IMR-90 (cell line): ENCODE data around the gene CLPTM1L. TPM values are rescaled to one million over a fixed set of nuclear protein-coding genes. Genes with fewer than 3 reads are reported as not detected.

Experiments
- ATAC-seq: fragments of 200-7000 bp; cut with Tn5 transposase; 2 replicates; pipeline ENCODE4 v1.9.1; 2020; ENCODE audit warnings: low read depth, mild to moderate bottlenecking, moderate library complexity
- BruUV-seq: library from RNA; stranded (reverse); fragments of 400-500 nt; replicated peaks from 2 replicates; lab custom pipeline; 2021; lab: Mats Ljungman, UMichigan
- CTCF ChIA-PET: fragments of 300-600 bp; formaldehyde crosslinking; extraction: SDS; loops from one replicate; lab custom pipeline; 2021; ENCODE audit warnings: antibody characterized with exemption; lab: Yijun Ruan, JAX
- POLR2A ChIA-PET: fragments of 300-600 bp; sonication (Branson Sonifier 250); formaldehyde crosslinking; loops from one replicate; lab custom pipeline; 2022; ENCODE audit warnings: antibody characterized with exemption; ENCODE audit not compliant: unreplicated experiment; lab: Charles Lee
- DNase-seq: peaks from one replicate; pipeline ENCODE4 v3.0.0; 2013
- H2AFZ ChIP-seq: replicated peaks from 2 replicates; pipeline ENCODE3; 2013; ENCODE audit warnings: low read length, mild to moderate bottlenecking; ENCODE audit not compliant: poor library complexity
- H2AK5ac ChIP-seq: 2 replicates; pipeline ENCODE4 v1.6.1; 2013; ENCODE audit warnings: low read depth, low read length, inconsistent platforms
- H2AK9ac ChIP-seq: replicated peaks from 2 replicates; pipeline ENCODE3; 2013; ENCODE audit warnings: mild to moderate bottlenecking, low read depth, low read length, moderate library complexity; ENCODE audit not compliant: poor library complexity
- H2BK120ac ChIP-seq: 2 replicates; pipeline ENCODE4 v1.6.1; 2013; ENCODE audit warnings: low read depth, low read length, inconsistent platforms
- H2BK15ac ChIP-seq: 3 replicates; pipeline ENCODE4 v1.6.1; 2013; ENCODE audit warnings: low read depth, low read length, inconsistent platforms
- H2BK20ac ChIP-seq: 2 replicates; pipeline ENCODE4 v1.6.1; 2013; ENCODE audit warnings: low read depth, mild to moderate bottlenecking, inconsistent platforms, low read length, moderate library complexity
- H2BK5ac ChIP-seq: 2 replicates; pipeline ENCODE4 v1.6.1; 2013; ENCODE audit warnings: mild to moderate bottlenecking, low read depth, low read length, inconsistent platforms; ENCODE audit not compliant: poor library complexity, severe bottlenecking
- H3K14ac ChIP-seq: replicated peaks from 2 replicates; pipeline ENCODE4 v1.6.1; 2013; ENCODE audit warnings: low read depth, low read length, inconsistent platforms
- H3K18ac ChIP-seq: 2 replicates; pipeline ENCODE4 v1.6.1; 2013; ENCODE audit warnings: low read depth, low read length, control low read depth
- H3K23ac ChIP-seq: 2 replicates; pipeline ENCODE4 v1.6.1; 2013; ENCODE audit warnings: low read depth, low read length, inconsistent platforms
- H3K27ac ChIP-seq: 2 replicates; pipeline ENCODE4 v1.5.1; 2013; ENCODE audit warnings: mild to moderate bottlenecking, control low read depth, low read length; ENCODE audit not compliant: insufficient read depth
- H3K27me3 ChIP-seq: 2 replicates; pipeline ENCODE4 v1.6.1; 2013; ENCODE audit warnings: low read length; ENCODE audit not compliant: control insufficient read depth, insufficient read depth
- H3K36me3 ChIP-seq: 2 replicates; pipeline ENCODE4 v1.6.1; 2013; ENCODE audit warnings: low read length, mixed read lengths; ENCODE audit not compliant: control insufficient read depth, insufficient read depth
- H3K4ac ChIP-seq: 2 replicates; pipeline ENCODE4 v1.6.1; 2013; ENCODE audit warnings: low read depth, low read length, inconsistent platforms
- H3K4me1 ChIP-seq: 2 replicates; pipeline ENCODE4 v1.6.1; 2013; ENCODE audit warnings: low read length, mixed read lengths; ENCODE audit not compliant: control insufficient read depth, insufficient read depth
- H3K4me2 ChIP-seq: 2 replicates; pipeline ENCODE4 v1.6.1; 2013; ENCODE audit warnings: low read depth, mild to moderate bottlenecking, control low read depth, low read length, moderate library complexity
- H3K4me3 ChIP-seq: 2 replicates; pipeline ENCODE4 v1.5.1; 2013; ENCODE audit warnings: low read depth, mild to moderate bottlenecking, control low read depth, low read length, moderate library complexity; ENCODE audit not compliant: insufficient read depth
- H3K56ac ChIP-seq: 2 replicates; pipeline ENCODE4 v1.6.1; 2013; ENCODE audit warnings: low read length, inconsistent platforms; ENCODE audit not compliant: insufficient read depth; ENCODE audit errors: extremely low read depth
- H3K79me1 ChIP-seq, 2 experiments: 2 replicates each; pipeline ENCODE4 v1.6.1; 2013; ENCODE audit warnings: low read length in 2 of 2, inconsistent platforms in 1 of 2, low read depth in 1 of 2
- H3K9ac ChIP-seq: 2 replicates; pipeline ENCODE4 v1.6.1; 2013; ENCODE audit warnings: low read depth, low read length, control low read depth
- H3K9me1 ChIP-seq: 2 replicates; pipeline ENCODE4 v1.6.1; 2013; ENCODE audit warnings: low read length, inconsistent platforms; ENCODE audit not compliant: insufficient read depth
- H3K9me3 ChIP-seq: 2 replicates; pipeline ENCODE4 v1.6.1; 2013; ENCODE audit warnings: low read length; ENCODE audit not compliant: control insufficient read depth, insufficient read depth
- H4K20me1 ChIP-seq: 2 replicates; pipeline ENCODE4 v1.6.1; 2013; ENCODE audit warnings: low read length, inconsistent platforms; ENCODE audit not compliant: insufficient read depth
- H4K5ac ChIP-seq: 2 replicates; pipeline ENCODE4 v1.6.1; 2013; ENCODE audit warnings: mild to moderate bottlenecking, low read depth, low read length, control low read depth
- H4K8ac ChIP-seq, 2 experiments: 2 replicates each; pipeline ENCODE4 v1.6.1; 2013; ENCODE audit warnings: low read depth in 2 of 2, low read length in 2 of 2, control low read depth in 1 of 2, inconsistent platforms in 1 of 2
- H4K91ac ChIP-seq: 2 replicates; pipeline ENCODE4 v1.6.1; 2013; ENCODE audit warnings: low read depth, low read length, inconsistent platforms; ENCODE audit not compliant: insufficient read depth
- BHLHE40 ChIP-seq: fragments of 150-350 bp; IDR thresholded peaks from 2 replicates; pipeline ENCODE4 v1.6.1; 2016; ENCODE audit warnings: mild to moderate bottlenecking, low read depth, low read length
- CEBPB ChIP-seq: IDR thresholded peaks from 2 replicates; pipeline ENCODE4 v1.6.1; 2012; ENCODE audit warnings: low read depth, low read length, improper control_type of control experiment
- CHD1 ChIP-seq: IDR thresholded peaks from 2 replicates; pipeline ENCODE4 v1.6.1; 2012; ENCODE audit warnings: low read depth, low read length, improper control_type of control experiment
- CTCF ChIP-seq: conservative IDR thresholded peaks from 2 replicates; pipeline ENCODE4 v1.5.1; 2012; ENCODE audit warnings: mild to moderate bottlenecking, low read depth, low read length, improper control_type of control experiment
- ELK1 ChIP-seq: fragments of 150-350 bp; IDR thresholded peaks from 2 replicates; pipeline ENCODE4 v1.6.1; 2016; ENCODE audit warnings: low read depth, mild to moderate bottlenecking, low read length, moderate library complexity, borderline replicate concordance
- FOS ChIP-seq: fragments of 150-350 bp; IDR thresholded peaks from 2 replicates; pipeline ENCODE4 v1.6.1; 2016; ENCODE audit warnings: low read depth, low read length
- MAFK ChIP-seq: IDR thresholded peaks from 2 replicates; pipeline ENCODE4 v1.6.1; 2012; ENCODE audit warnings: low read depth, low read length, improper control_type of control experiment
- MAZ ChIP-seq: IDR thresholded peaks from 2 replicates; pipeline ENCODE4 v1.6.1; 2012; ENCODE audit warnings: low read depth, mild to moderate bottlenecking, low read length, improper control_type of control experiment, moderate library complexity, borderline replicate concordance
- MXI1 ChIP-seq: IDR thresholded peaks from 2 replicates; pipeline ENCODE4 v1.6.1; 2012; ENCODE audit warnings: low read depth, mild to moderate bottlenecking, low read length, moderate library complexity, borderline replicate concordance
- NFE2L2 ChIP-seq: fragments of 150-350 bp; IDR thresholded peaks from 2 replicates; pipeline ENCODE4 v1.6.1; 2016; ENCODE audit warnings: low read depth, mild to moderate bottlenecking, low read length
- POLR2A ChIP-seq: IDR thresholded peaks from 2 replicates; pipeline ENCODE4 v1.6.1; 2012; ENCODE audit warnings: mild to moderate bottlenecking, low read depth, low read length
- RAD21 ChIP-seq: IDR thresholded peaks from 2 replicates; pipeline ENCODE4 v1.6.1; 2012; ENCODE audit warnings: low read length, improper control_type of control experiment
- RCOR1 ChIP-seq: IDR thresholded peaks from 2 replicates; pipeline ENCODE4 v1.6.1; 2012; ENCODE audit warnings: mild to moderate bottlenecking, low read length, improper control_type of control experiment; ENCODE audit not compliant: insufficient replicate concordance
- RFX5 ChIP-seq: IDR thresholded peaks from 2 replicates; pipeline ENCODE4 v1.8.0; 2012; ENCODE audit warnings: low read depth, mild to moderate bottlenecking, low read length, moderate library complexity
- SMC3 ChIP-seq: fragments of 150-350 bp; IDR thresholded peaks from 2 replicates; pipeline ENCODE4 v1.6.1; 2016; ENCODE audit warnings: low read depth, mild to moderate bottlenecking, antibody characterized with exemption, low read length, moderate library complexity
- USF2 ChIP-seq: fragments of 150-350 bp; IDR thresholded peaks from 2 replicates; pipeline ENCODE4 v1.6.1; 2017; ENCODE audit warnings: mild to moderate bottlenecking, antibody characterized with exemption, low read length, low read depth
- WGBS, 2 experiments: methylation state at CpG; one replicate each; pipeline versions ENCODE4 v1.1.5 to v1.1.7; 2013; ENCODE audit warnings: missing lambda C conversion rate in 2 of 2; ENCODE audit not compliant: insufficient read length in 1 of 2; ENCODE audit errors: extremely low coverage in 2 of 2; 5-methylcytosine and 5-hydroxymethylcytosine counted together
- dilution Hi-C: fragments of 300-500 bp; cut with HindIII; formaldehyde crosslinking; loops from one replicate; pipeline ENCODE4 v1.14.3; 2018; ENCODE audit warnings: low sequenced_read_pairs; ENCODE audit not compliant: unreplicated experiment
- in situ Hi-C: fragments of 300-500 bp; cut with MboI; formaldehyde crosslinking; loops from 3 replicates; pipeline ENCODE4 v1.14.3; 2019; ENCODE audit warnings: low sequenced_read_pairs, inconsistent platforms, mixed read lengths
- intact Hi-C: fragments of 100-400 bp; cut with micrococcal nuclease; formaldehyde crosslinking; loops from 2 replicates; pipeline ENCODE4 v1.10.0; 2022
- polyA plus RNA-seq, 3 experiments: library from polyadenylated mRNA; depleted of rRNA; stranded (reverse); fragments of >200 nt; gene quantifications; 2 replicates each; pipeline ENCODE4 v1.2.3, GENCODE V29; 2012; ENCODE audit warnings: low replicate concordance in 1 of 3
- total RNA-seq: library from RNA; depleted of rRNA; stranded (reverse); fragments of >200 nt; gene quantifications from 2 replicates; pipeline ENCODE4 v1.2.3, GENCODE V29; 2012

CLPTM1L gene
- total and polyA plus RNA-seq, 2 of the 4 experiments (the other 2 are of a cell fraction): 114 to 137 TPM

- H4K5ac ChIP-seq: no peak overlapping the region
- no peak overlapping the region for H4K91ac ChIP-seq
- H2AK9ac ChIP-seq: no peak overlapping the region
- ChIA-PET CTCF (interaction anchor here (0.7 kb wide), 1 partner anchor 16 kb away, joined by 3 read pairs; no protein-coding TSS in a partner anchor), POLR2A (no interaction called here)
- no peak overlapping the region for H3K27ac ChIP-seq
- H2BK5ac ChIP-seq: no peak overlapping the region
- H3K23ac ChIP-seq: no peak overlapping the region
- in situ Hi-C loops: no loop called here
- H3K4ac ChIP-seq: no peak overlapping the region
- TF ChIP-seq CHD1 (no peak), CEBPB (no peak), POLR2A (no peak), RFX5 (no peak), RCOR1 (no peak), BHLHE40 (no peak), FOS (no peak), MAFK (no peak), MAZ (no peak), NFE2L2 (no peak), ELK1 (no peak), USF2 (no peak), CTCF (no peak), RAD21 (no peak), MXI1 (no peak), SMC3 (no peak)
- no peaks in the 10 kb centered on the region for H3K79me1 ChIP-seq
- no peak overlapping the region for H2BK15ac ChIP-seq
- peaks cover 3% of the 10 kb centered on the region; the same call in 1 of the 2 replicates for H3K9me3 ChIP-seq
- ATAC-seq: no peak
- no peaks in the 10 kb centered on the region for H3K36me3 ChIP-seq
- BruUV-seq: no TSS peak
- no peak overlapping the region for H4K8ac ChIP-seq
- WGBS, 2 experiments: 34% methylated on average over 7 of the region's 12 CpGs; no CpG with 5 or more reads in 1 of the 2 experiments
- H3K14ac ChIP-seq: no peak overlapping the region
- no peak overlapping the region for H3K4me3 ChIP-seq
- peaks cover 28% of the 10 kb centered on the region for H3K27me3 ChIP-seq
- peaks cover 3% of the 10 kb centered on the region; the same call in 1 of the 2 replicates for H3K4me1 ChIP-seq
- H3K9me1 ChIP-seq: peaks cover 3% of the 10 kb centered on the region; the same call in 1 of the 2 replicates
- no peak overlapping the region for H2BK20ac ChIP-seq
- no peak overlapping the region for H2BK120ac ChIP-seq
- DNase-seq: no peak
- no peak overlapping the region for H3K18ac ChIP-seq
- intact Hi-C loops: loop anchor here (1.0 kb wide), 1 partner anchor 260 kb away; no protein-coding TSS in a partner anchor
- dilution Hi-C loops: no loop called here
- no peak overlapping the region for H3K4me2 ChIP-seq
- no peak overlapping the region for H3K9ac ChIP-seq
- no peaks in the 10 kb centered on the region; the same call in 1 of the 2 replicates for H4K20me1 ChIP-seq
- no peak overlapping the region for H3K56ac ChIP-seq
- H2AK5ac ChIP-seq: no peak overlapping the region
- H2AFZ ChIP-seq: no peak overlapping the region
Measured at GRCh38 chr5:1380910-1381309, 36.0 kb upstream of the CLPTM1L start.
